Uterus (tissue), 2 donors: ENCODE data around the gene SPG11.

Source experiments
- CTCF ChIP-seq, 4 experiments: fragments of 200-600 bp in 2 of 4; fragments of 450-650 bp in 2 of 4; sonication (generic) in 2 of 4; IDR thresholded peaks; one replicate each; pipeline ENCODE4 v1.5.1; 2016 to 2019; ENCODE audit warnings: antibody characterized with exemption in 4 of 4, mild to moderate bottlenecking in 2 of 4, moderate library complexity in 1 of 4
- POLR2A ChIP-seq, 2 donors: fragments of 450-650 bp; IDR thresholded peaks; one replicate each; pipeline ENCODE4 v1.6.1; 2016; ENCODE audit warnings: antibody characterized with exemption in 2 of 2, mild to moderate bottlenecking in 1 of 2, moderate library complexity in 1 of 2

GRCh38 chr15:44535092-44535491, 128.4 kb downstream of the SPG11 start:
- no peak for TF ChIP-seq CTCF (IDR thresholded peaks at IDR 0.05)
- TF ChIP-seq POLR2A (IDR thresholded peaks at IDR 0.05) = no peak
